Liver (tissue), 9 donors: ENCODE results near the gene RNF222. TPM values are rescaled to one million over a fixed set of nuclear protein-coding genes. Genes with fewer than 3 reads are reported as not detected.

ENCODE experiments used
- DNase-seq: peaks from one replicate; pipeline ENCODE4 v3.0.0-alpha.2; 2017; ENCODE audit warnings: low spot score
- H3K27ac ChIP-seq, 2 donors: one replicate each; pipeline ENCODE4 v1.7.0; 2013; ENCODE audit warnings: inconsistent platforms in 2 of 2, low read length in 2 of 2, control low read depth in 1 of 2, low read depth in 1 of 2, mild to moderate bottlenecking in 1 of 2
- H3K27me3 ChIP-seq, 4 donors: one replicate each; pipeline versions ENCODE4 v1.6.1 to v1.7.0; 2013; ENCODE audit warnings: low read length in 3 of 4, inconsistent platforms in 1 of 4, mild to moderate bottlenecking in 1 of 4, moderate library complexity in 1 of 4; ENCODE audit not compliant: control insufficient read depth in 4 of 4, insufficient read depth in 4 of 4
- H3K36me3 ChIP-seq, 4 donors: one replicate each; pipeline versions ENCODE4 v1.6.1 to v1.7.0; 2013; ENCODE audit warnings: low read length in 3 of 4, mild to moderate bottlenecking in 3 of 4, low read depth in 1 of 4, moderate library complexity in 1 of 4; ENCODE audit not compliant: control insufficient read depth in 4 of 4, insufficient read depth in 3 of 4
- H3K4me1 ChIP-seq, 4 donors: one replicate each; pipeline versions ENCODE4 v1.6.1 to v1.7.0; 2013; ENCODE audit warnings: low read length in 3 of 4, mild to moderate bottlenecking in 3 of 4, moderate library complexity in 1 of 4; ENCODE audit not compliant: control insufficient read depth in 4 of 4, insufficient read depth in 4 of 4
- H3K4me3 ChIP-seq, 3 donors: one replicate each; pipeline versions ENCODE4 v1.6.1 to v1.7.0; 2013; ENCODE audit warnings: low read length in 3 of 3, control low read depth in 1 of 3, low read depth in 1 of 3, mild to moderate bottlenecking in 1 of 3
- H3K9ac ChIP-seq, 2 donors: one replicate each; pipeline ENCODE4 v1.7.0; 2013; ENCODE audit warnings: low read length in 2 of 2, mild to moderate bottlenecking in 2 of 2, moderate library complexity in 2 of 2, control low read depth in 1 of 2, low read depth in 1 of 2
- H3K9me3 ChIP-seq, 4 donors: one replicate each; pipeline versions ENCODE4 v1.6.1 to v1.7.0; 2013; ENCODE audit warnings: low read length in 3 of 4; ENCODE audit not compliant: control insufficient read depth in 4 of 4
- ATF3 ChIP-seq: IDR thresholded peaks from 2 replicates; pipeline ENCODE4 v1.6.1; 2016; ENCODE audit warnings: antibody characterized with exemption
- CTCF ChIP-seq: fragments of 150-350 bp; IDR thresholded peaks from 2 replicates; pipeline ENCODE4 v1.5.1; 2017; ENCODE audit warnings: improper control_type of control experiment, low read depth, low read length; ENCODE audit not compliant: missing input control
- EGR1 ChIP-seq, 2 donors: IDR thresholded peaks; 2 replicates each; pipeline ENCODE4 v1.6.1; 2016 to 2018; ENCODE audit warnings: antibody characterized with exemption in 2 of 2, low read depth in 2 of 2
- FOXA1 ChIP-seq: IDR thresholded peaks from 2 replicates; pipeline ENCODE4 v1.6.1; 2016; ENCODE audit warnings: antibody characterized with exemption
- FOXA2 ChIP-seq: IDR thresholded peaks from 2 replicates; pipeline ENCODE4 v1.6.1; 2016; ENCODE audit warnings: antibody characterized with exemption
- GABPA ChIP-seq, 2 donors: IDR thresholded peaks in 1 of 2; conservative IDR thresholded peaks in 1 of 2; 2 replicates each; pipeline ENCODE4 v1.6.1; 2016; ENCODE audit warnings: antibody characterized with exemption in 2 of 2, mild to moderate bottlenecking in 1 of 2, moderate library complexity in 1 of 2
- HNF4A ChIP-seq, 2 donors: conservative IDR thresholded peaks; 2 replicates each; pipeline ENCODE4 v1.6.1; 2016; ENCODE audit warnings: antibody characterized with exemption in 2 of 2, mild to moderate bottlenecking in 2 of 2
- HNF4G ChIP-seq: IDR thresholded peaks from 2 replicates; pipeline ENCODE4 v1.6.1; 2016; ENCODE audit warnings: antibody characterized with exemption
- JUND ChIP-seq, 2 donors: IDR thresholded peaks; 2 replicates each; pipeline ENCODE4 v1.6.1; 2016; ENCODE audit warnings: antibody characterized with exemption in 2 of 2
- MAX ChIP-seq: IDR thresholded peaks from 2 replicates; pipeline ENCODE4 v1.6.1; 2016; ENCODE audit warnings: antibody characterized with exemption
- NR2F2 ChIP-seq: IDR thresholded peaks from 2 replicates; pipeline ENCODE4 v1.6.1; 2016; ENCODE audit warnings: antibody characterized with exemption
- RAD21 ChIP-seq, 2 donors: IDR thresholded peaks; 2 replicates each; pipeline ENCODE4 v1.6.1; 2016; ENCODE audit warnings: antibody characterized with exemption in 2 of 2, mild to moderate bottlenecking in 2 of 2
- REST ChIP-seq: IDR thresholded peaks from 2 replicates; pipeline ENCODE4 v1.6.1; 2016; ENCODE audit warnings: antibody characterized with exemption, mild to moderate bottlenecking
- RXRA ChIP-seq, 2 donors: IDR thresholded peaks; 2 replicates each; pipeline ENCODE4 v1.6.1; 2017 to 2018; ENCODE audit warnings: antibody characterized with exemption in 2 of 2, mild to moderate bottlenecking in 1 of 2
- SP1 ChIP-seq: IDR thresholded peaks from 2 replicates; pipeline ENCODE4 v1.6.1; 2018; ENCODE audit warnings: antibody characterized with exemption, mild to moderate bottlenecking
- TAF1 ChIP-seq: conservative IDR thresholded peaks from 2 replicates; pipeline ENCODE4 v1.6.1; 2016; ENCODE audit warnings: antibody characterized with exemption, mild to moderate bottlenecking
- YY1 ChIP-seq: IDR thresholded peaks from 2 replicates; pipeline ENCODE4 v1.6.1; 2016; ENCODE audit warnings: antibody characterized with exemption, mild to moderate bottlenecking
- ZBTB33 ChIP-seq: IDR thresholded peaks from 2 replicates; pipeline ENCODE4 v1.6.1; 2016; ENCODE audit warnings: antibody characterized with exemption
- WGBS: extraction: QIAGEN DNeasy Blood & Tissue Kit; methylation state at CpG from one replicate; pipeline ENCODE4 v1.1.7; 2013; 5-methylcytosine and 5-hydroxymethylcytosine counted together
- polyA plus RNA-seq, 2 donors: library from polyadenylated mRNA; stranded (reverse) in 1 of 2; unstranded in 1 of 2; fragments of 200-250 nt in 1 of 2; fragments of >200 nt in 1 of 2; fragmentation: Nextera tagmentation in 1 of 2; extraction: Ambion mirVana in 1 of 2; gene quantifications; one replicate each; pipeline versions ENCODE4 v1.2.1 to v1.2.3, GENCODE V29; 2013 to 2015
- total RNA-seq, 2 donors: library from RNA; depleted of rRNA; stranded (reverse); fragments of >200 nt; gene quantifications; one replicate each; pipeline ENCODE4 v1.2.3, GENCODE V29; 2014
- donor health status: healthy.
- donor health status: healthy.
- donor health status: healthy.
- donor health status: healthy.
- donor health status: healthy.

Gene RNF222
- total and polyA plus RNA-seq, 4 donors: not detected

- no peaks in the 10 kb centered on the region for H3K36me3 ChIP-seq
- peak overlapping the region; percentile 70 to 88 for H3K27ac ChIP-seq
- peak; percentile 83 for TF ChIP-seq REST
- peak; percentile 93 for TF ChIP-seq SP1
- peak; percentile 96 for TF ChIP-seq FOXA2
- TF ChIP-seq HNF4A (conservative IDR thresholded peaks at IDR 0.05): peak; percentile 99
- TF ChIP-seq EGR1 (IDR thresholded peaks at IDR 0.05; ENCODE audit: low read depth in 2 of 2): peak in 1 of 2 donors; percentile 87
- TF ChIP-seq HNF4G: peak; percentile 98
- peak; percentile 97 for TF ChIP-seq MAX
- TF ChIP-seq TAF1: no peak
- TF ChIP-seq CTCF: no peak
- TF ChIP-seq FOXA1: peak; percentile 96
- peak; percentile 95 to 98 for TF ChIP-seq JUND (IDR thresholded peaks at IDR 0.05)
- TF ChIP-seq ZBTB33: peak; percentile 94
- peak in 1 of 2 donors; percentile 69 for TF ChIP-seq GABPA (IDR thresholded peaks at IDR 0.05 in 1 of 2, conservative IDR thresholded peaks at IDR 0.05 in 1 of 2)
- peak; percentile 96 for TF ChIP-seq ATF3
- peak; percentile 100 for TF ChIP-seq NR2F2
- peak; percentile 62 to 63 for TF ChIP-seq RAD21 (IDR thresholded peaks at IDR 0.05)
- peak; percentile 99 for TF ChIP-seq RXRA (IDR thresholded peaks at IDR 0.05)
- peak; percentile 88 for TF ChIP-seq YY1
- DNase-seq: peak; percentile 82
- 6% methylated on average over 5 of the region's 5 CpGs for WGBS
- no peak overlapping the region for H3K4me3 ChIP-seq
- H3K4me1 ChIP-seq: peaks cover 5 to 45% (median 39%) of the 10 kb centered on the region in 4 donors
- peak overlapping the region in 1 of 2 donors; percentile 65 for H3K9ac ChIP-seq
- H3K27me3 ChIP-seq: no peaks in the 10 kb centered on the region
- no peaks in the 10 kb centered on the region for H3K9me3 ChIP-seq
Measured at GRCh38 chr17:8420041-8420934, 22.7 kb upstream of the RNF222 start.
